HG03571 (cell line): ENCODE data around the gene GPR62.
"Not testable (repeated sequence)": the region's sequence is repeated elsewhere in the genome, so short reads cannot be mapped to it uniquely, and the experiment has no call there.

Experiments
- ATAC-seq: cut with Tn5 transposase; IDR thresholded peaks from one replicate; pipeline ENCODE4 v1.9.1; 2021; ENCODE audit not compliant: unreplicated experiment

GPR62 gene, protein sequence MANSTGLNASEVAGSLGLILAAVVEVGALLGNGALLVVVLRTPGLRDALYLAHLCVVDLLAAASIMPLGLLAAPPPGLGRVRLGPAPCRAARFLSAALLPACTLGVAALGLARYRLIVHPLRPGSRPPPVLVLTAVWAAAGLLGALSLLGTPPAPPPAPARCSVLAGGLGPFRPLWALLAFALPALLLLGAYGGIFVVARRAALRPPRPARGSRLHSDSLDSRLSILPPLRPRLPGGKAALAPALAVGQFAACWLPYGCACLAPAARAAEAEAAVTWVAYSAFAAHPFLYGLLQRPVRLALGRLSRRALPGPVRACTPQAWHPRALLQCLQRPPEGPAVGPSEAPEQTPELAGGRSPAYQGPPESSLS

DNA sequence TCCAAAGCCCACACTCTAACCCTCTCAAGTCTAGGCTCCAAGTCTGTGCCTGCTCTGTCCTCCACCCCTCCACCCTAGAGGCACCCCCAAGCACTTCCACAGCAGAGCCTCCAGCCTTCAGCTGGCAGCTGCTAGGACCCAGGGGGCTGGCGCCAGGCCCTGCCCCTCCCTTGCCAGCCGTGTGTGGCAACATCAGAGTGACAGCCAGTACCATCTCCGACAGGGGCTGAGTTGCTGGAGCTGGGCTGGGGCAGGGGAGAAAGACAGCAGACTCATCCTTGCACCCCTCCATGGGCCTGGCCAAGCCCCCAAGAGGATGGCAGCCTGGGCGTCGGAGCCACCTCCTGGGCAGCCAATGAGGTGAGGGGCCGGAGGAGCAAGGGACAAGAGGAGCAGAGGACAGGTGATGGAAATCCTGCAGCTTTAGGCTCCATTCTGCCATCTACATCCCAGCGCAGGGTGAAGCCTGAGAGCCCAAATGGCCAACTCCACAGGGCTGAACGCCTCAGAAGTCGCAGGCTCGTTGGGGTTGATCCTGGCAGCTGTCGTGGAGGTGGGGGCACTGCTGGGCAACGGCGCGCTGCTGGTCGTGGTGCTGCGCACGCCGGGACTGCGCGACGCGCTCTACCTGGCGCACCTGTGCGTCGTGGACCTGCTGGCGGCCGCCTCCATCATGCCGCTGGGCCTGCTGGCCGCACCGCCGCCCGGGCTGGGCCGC, at the start of gene GPR62:
Gene GPR62, plus strand, starts transcription at position 207 of the 718 bp plus-strand sequence. Its CDS starts 272 bp downstream, at position 479.
- ATAC-seq = no peak

DNA sequence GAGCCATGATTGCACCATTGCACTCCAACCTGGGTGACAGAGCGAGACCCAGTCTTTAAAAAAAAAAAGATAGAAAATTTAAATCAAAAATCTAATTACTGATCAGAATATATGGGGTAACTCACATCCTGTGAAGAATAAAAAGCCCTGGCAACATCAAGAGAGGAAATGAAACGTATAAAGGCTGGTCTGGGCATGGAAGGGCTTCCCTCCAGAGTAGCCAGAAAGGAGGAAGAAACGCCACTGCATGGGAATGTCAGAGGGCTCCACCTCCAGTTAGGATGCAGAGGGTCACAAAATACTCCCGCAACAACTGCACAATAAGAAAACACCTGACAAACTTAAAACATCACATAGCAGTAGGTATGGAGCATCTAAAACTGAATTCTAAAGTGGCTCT, 47.2 kb upstream of the GPR62 start:
- ATAC-seq = no peak

DNA sequence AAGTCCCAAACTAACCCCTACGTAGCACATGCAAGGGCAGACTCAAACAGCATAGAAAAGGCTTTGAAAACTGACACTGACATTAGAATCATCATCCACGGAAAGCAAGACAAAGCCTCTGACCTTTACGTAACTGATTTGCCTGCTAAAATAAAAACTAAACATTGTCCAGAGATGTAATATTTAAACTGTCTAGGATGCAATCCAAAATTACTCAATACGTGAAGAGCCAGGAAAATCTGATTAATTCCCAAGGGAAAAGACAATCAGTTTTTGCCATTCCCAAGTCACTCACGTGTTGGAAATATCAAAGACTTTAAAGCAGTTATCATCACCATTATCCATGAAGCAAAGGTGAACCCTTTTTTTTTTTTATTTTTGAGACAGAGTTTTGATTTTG, 38.8 kb upstream of the GPR62 start:
- ATAC-seq = no peak

DNA sequence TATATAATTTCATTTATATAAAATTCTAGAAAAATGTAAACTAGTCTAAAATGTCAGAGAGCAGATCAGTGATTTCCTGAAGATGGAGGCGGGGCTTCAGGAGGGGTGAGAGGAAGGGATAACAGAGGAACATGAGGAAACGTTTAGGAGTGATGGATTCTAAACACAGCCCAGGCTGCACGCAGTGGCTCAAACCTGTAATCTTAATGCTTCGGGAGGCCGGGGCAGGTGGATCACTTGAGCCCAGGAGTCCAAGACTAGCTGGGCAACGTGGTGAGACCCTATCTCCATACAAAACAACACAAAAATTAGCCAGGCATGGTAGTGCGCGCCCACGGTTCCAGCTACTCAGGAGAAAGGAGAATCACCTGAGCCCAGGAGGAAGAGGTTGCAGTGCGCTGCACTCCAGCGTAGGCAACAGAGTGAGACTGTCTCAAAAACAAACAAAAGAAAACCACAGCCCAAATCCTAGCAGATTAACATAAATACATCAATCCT, 34.1 kb upstream of the GPR62 start:
- no peak for ATAC-seq

DNA sequence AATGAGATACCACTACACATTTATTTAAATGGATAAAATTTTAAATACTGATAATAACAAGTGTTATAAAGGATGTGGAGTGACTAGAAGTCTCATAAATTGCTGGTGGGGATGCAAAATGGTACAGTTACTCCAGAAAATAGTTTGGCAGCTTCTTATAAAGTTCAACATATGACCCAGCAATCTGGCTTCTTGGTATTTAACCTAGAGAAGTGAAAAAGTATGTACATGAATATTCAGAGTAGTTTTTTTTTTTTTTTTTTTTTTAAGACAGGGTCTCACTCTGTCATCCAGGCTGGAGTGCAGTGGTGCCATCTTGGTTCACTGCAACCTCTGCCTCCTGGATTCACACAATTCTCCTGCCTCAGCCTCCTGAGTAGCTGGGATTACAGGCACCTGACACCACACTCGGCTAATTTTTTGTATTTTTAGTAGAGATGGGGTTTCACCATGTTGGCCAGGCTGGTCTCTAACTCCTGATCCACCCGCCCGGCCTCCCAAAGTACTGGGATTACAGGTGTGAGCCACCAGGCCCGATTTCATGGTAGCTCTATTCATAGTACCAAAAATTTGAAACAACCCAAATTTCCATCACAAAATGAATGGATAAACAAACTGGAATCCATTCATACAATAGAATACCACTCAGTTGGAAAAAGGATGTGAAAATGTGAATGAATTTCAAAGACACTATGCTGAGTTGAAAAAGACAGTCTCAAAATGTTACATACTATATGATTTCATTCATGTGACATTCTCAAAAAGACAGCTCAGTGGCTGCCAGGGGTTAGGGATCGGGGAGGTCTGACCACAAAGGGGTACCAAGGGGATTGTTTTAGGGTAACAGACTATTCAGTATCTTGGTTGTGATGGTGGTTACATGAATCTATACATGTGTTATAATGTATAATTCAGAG, 27.9 kb upstream of the GPR62 start:
- ATAC-seq = no peak

DNA sequence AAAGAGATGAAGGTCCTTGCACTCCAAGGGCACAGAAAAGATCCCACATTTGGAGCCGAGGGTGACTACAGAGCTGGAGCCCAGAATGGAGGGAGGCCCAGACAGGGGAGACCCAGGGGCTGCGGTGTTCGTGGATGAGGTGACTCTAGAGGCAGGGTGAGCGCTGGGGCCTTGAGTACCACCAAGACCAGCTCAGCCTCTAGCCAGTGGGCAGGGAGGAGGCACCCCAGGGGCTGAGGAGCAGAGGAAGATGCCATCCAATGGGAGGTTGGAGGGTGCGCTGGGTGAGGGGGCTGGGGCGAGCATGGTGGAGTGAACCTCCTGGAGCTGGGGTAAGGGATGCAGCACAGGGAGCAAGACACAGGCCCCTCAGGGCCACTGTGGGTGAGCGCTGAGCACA, 26.7 kb upstream of the GPR62 start:
- no peak for ATAC-seq

DNA sequence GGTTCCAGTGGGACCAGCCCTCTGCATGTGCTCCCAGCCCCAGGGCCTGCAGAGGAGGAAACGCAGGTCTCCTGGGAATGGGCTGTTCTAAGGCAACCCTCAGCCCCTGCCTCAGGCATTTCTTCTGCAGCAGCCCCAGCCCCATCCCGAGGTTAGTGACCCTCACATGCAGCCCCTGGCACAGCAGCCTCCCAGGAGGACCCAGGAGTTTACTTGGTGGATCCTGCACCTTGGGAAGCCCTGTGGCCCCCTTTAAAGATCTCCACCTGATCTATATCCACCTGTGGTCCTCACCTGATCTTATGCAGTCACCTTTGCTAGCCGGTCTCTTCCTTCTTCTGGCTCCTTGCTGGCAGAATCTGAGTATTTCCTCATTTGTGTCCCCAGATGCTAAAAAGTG, 26.2 kb upstream of the GPR62 start:
- ATAC-seq = not testable (repeated sequence)

DNA sequence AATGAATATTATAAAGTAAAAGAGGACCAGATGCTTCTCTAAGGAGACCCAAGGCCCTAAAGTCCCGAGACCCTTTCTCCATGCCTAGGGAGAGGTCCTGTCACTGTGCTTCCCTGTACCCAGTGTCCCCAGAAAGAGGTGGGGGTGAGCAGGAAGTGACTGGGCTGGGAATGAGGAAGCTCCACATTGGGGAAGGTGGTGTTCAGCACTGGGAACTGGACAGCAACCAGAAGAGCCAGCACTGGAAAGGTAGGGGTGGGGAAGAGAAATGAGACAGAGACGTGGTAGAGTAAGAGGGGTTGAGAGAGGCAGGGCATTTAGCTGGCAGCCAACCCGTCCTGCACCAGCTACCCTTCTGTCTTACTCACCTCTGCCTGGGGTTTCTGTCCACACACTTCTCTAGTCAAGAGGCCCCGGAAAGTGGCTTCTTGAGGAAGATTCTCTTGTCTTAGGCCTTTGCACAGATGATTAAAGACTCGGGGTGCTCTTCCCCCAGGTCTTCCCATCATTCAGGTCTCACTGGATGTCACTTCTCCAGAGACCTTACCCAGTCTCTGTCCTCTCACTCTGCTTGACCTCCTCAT, 25.7 kb upstream of the GPR62 start:
- no peak for ATAC-seq

DNA sequence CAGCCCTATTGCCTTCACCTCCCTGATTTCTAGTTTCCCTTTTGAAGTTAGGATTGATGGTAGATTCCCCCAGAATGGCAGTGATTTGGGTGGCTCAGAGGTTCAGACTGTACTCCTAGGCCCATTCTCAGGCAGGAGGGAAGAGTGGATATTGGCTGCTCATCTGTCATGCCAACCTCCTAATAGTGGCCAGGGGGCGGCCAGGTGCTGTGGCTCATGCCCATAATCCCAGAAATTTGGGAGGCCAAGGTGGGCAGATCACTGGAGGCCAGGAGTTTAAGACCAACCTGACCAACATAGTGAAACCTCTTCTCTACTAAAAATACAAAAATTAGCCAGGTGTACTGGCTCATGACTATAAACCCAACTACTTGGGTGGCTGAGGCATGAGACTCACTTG, 24.7 kb upstream of the GPR62 start:
- ATAC-seq = no peak

DNA sequence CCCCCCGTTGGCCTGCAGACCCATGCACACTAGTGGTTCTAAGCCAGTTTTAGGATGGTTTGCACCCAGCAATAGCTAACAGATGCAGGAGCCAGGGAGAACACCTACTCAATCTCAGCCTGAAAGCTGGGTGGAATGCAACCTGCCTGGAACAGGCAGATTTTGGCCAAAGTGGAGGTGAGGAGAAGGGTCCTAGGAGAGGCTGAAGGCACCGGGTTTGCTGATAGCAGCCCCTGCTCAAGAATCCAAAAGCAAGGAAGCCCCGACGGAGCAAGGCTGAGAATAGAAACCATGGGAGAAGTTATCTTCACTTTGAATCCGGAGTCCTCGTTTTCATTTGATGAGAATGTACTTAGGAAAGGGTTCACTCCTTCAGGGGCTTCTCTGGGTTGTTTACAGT, 23.4 kb upstream of the GPR62 start:
- ATAC-seq = no peak

DNA sequence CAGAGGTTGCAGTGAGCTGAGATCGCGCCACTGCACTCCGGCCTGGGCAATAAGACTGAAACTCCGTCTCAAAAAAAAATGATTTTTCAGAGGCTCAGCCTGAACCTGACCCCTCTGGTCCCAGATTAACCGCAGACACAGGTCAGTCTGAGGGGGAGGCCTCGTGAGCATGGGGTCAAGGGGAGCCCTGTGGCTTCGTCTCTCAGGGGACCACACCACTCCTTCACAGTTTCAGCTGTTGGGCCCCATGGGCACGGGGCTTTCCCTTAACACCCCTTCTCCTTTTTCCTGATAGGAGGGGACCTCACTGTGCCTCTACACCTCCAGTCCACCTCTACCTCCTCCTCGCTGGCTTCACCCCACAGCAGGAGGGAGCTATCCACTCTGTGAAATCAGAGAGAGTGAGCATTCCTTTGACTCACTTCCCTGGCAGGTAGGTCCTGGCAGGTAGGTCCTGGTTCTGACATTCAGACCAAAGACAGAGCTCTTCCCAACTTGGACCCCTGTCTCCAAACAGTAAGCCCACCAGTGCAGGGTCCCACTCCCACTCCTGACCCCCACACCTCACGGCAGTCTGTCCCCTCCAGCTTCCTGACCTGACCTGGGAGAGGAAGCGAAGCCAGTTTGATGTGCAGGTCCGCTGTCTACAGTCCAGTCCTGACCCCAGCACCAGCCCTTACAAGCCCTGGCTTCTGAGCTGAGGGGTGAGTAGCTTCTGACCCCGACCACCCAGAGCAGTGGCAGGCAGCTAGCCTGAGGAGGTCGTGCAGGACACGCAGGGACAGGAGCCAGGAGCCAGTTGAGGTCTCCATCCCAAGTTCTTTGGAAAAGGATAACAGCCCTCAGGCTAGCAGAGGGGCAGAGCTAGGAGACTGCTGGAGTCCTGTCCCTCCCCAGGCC, 22.5 kb upstream of the GPR62 start:
- no peak for ATAC-seq

DNA sequence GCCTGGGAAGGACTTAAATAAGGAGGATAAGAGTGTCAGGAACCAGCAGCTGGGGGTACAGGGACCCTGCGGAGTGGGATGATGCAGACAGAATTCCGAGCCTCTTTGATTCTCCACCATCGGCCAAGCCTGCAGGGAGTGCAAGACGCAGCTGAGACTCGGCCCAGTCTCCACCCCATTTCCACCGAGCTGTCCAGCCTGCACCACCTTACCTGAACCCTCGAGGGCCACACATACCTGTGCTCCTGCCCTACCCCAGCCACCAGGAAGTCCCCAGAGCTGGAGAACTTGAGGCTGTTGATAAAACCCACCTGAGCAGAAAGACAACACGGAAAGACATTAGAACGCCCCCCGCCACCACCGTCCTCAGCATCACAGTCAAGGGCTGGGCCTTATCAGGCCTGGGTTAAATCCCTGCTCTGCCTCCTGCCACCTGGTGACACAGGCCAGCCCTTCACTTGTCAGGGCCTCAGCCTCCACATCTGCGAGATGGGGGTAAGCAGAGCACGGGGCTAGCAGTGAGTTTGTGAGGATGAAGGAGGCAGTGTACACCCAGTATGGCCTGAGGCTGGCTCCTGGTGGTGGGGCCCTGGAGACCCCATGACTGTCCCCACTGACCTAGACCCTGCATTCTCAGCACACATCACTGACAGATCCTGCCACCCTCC, 21.6 kb upstream of the GPR62 start:
- ATAC-seq = no peak

DNA sequence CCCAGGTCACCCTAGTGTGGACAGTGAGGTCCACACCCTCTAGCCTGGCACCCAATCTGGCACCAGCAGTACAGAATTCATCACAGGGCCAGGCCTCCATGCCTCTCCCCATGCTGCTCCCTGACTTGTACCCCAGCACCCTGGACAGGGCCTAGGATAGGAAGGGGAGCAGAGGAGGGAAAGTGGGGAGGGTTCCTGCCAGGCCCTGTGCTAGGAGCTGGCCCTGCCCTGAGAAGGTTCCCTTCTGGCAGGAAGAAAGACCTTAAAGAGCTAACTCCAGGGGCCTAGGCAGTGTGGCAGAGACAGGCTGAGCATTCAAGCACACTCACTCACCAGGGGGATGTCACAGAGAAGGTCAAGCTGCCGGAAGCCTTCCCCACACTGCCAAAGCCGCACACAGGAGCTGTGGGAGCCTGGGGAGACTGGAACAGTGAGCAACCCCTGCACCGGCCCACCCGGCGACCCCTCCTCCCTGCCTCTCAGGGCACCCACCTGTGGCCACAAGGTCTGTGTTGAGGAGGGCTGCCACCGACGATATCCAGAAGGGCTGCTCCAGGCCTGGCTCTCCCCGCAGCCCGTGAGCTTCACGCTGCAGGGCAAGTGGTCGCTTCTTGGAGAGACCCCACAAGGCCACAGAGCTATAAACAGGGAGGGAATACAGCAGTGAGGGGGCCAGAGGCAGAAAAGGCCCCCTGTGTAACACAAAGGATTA, 20.9 kb upstream of the GPR62 start:
- ATAC-seq = no peak

DNA sequence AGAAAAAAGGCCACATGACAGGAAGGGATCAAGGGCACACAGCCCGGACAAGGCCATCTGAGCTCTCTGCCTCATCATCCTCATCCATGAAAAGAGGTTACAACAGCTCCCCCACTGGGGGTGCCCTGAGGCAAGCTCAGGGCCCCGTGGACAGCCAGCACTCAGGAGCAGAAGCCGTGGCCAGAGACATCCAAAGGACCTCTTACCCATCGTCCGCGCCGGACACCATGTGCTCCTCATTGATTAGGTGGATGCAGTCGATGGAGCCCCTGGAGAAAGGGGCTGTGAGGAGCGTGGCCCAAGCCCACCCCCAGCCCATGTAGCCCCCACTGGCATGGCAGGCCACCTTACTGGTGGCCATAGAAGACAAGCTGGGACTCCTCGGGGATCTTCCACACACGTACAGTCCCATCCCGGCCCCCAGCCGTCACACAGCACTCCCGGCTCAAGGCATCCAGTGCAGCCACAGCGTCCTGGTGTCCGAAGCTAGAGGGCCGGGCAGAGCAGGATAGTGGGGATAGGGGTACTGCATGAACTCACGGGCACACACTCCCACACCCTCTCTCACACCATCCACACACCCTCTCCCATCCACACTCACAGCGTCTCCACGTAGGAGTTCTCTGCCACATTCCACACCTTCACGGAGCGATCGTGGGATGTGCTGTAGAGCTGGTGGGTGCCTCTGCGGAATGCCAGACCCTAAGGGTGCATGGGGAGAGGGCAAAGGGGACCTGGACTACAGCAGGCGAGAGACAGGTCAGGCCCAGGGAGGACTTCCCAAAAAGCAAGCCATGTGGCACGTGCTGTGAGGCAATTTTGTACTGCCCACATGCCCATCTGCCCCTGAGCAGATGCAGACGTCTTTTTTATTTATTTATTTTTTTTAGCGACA, 19.9 kb upstream of the GPR62 start:
- no peak for ATAC-seq

DNA sequence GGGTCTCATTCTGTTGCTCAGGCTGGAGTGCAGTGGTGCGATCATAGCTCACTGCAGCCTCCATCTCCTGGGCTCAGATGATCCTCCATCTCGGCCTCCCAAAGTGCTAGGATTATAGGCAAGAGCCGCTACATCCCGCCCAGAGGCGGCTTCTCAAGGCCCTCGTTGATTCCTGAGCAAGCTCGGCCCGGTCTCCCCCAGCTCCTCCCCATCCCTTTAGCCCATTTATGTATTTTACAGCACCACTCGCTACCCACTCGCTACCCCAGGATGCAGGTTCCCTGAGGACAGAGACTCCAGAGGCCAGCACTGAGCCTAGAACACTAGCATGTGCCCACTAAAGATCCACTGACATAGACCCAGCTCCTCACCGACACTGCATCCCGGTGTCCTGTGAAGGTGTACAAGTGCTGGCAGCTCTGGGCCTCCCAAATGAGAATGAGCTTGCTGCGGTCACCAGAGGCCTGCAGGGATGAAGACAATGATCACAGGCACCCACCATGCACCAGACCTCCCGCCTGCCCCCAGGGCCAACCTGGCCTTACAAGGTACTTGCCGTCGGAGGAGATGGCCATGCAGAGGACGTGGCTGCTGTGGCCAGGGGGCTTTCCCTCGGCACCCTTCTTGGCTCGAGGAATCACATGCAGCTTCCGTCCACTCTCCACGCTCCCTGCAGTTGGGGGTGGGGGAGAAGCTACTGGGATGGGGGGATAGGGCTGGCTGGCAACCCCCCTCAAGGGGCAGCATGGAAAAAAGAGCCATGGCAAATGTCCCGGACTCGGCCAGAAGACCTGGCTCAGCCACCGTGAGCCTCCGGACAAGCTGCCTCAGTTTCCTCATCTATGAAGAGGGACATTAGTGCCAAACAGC, 19.1 kb upstream of the GPR62 start:
- ATAC-seq = no peak

DNA sequence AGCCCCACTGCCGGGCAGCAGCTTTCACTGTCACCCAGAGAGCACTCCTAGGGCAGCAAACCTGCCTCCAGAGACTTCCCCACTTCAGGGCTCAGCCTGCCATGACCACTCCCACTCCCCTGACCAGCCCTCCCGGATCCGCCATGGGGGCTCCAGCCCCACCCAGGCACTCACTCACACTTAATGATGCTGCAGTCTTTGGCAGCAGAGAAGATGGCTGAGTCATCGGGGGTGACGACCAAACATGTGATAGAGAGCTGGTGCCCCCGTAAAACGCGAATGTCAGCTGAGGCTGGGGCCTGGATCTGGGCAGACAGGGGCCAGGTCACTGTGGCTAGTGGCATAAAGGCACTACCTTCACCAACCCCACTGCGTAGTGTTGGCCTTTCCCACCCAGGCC, 18.2 kb upstream of the GPR62 start:
- ATAC-seq = no peak
